Subcutaneous abdominal adipose tissue (tissue), 5 donors: ENCODE data around the gene CFAP74.
A peak's percentile ranks its signal among the peaks of the same experiment; 100 is the strongest.

Source experiments
- H3K27ac ChIP-seq: one replicate; pipeline ENCODE4 v1.7.0; 2013; ENCODE audit warnings: low read depth, mild to moderate bottlenecking, inconsistent platforms, low read length, moderate library complexity
- H3K27me3 ChIP-seq, 5 donors: one replicate each; pipeline ENCODE4 v1.7.0; 2013; ENCODE audit warnings: low read length in 5 of 5, inconsistent platforms in 1 of 5; ENCODE audit not compliant: control insufficient read depth in 5 of 5, insufficient read depth in 4 of 5
- H3K36me3 ChIP-seq, 5 donors: one replicate each; pipeline ENCODE4 v1.7.0; 2013; ENCODE audit warnings: low read length in 5 of 5; ENCODE audit not compliant: control insufficient read depth in 5 of 5, insufficient read depth in 5 of 5
- H3K4me1 ChIP-seq, 5 donors: one replicate each; pipeline ENCODE4 v1.7.0; 2013; ENCODE audit warnings: low read length in 5 of 5, mild to moderate bottlenecking in 3 of 5, moderate library complexity in 1 of 5; ENCODE audit not compliant: control insufficient read depth in 5 of 5, insufficient read depth in 5 of 5
- H3K4me3 ChIP-seq, 5 donors: one replicate each; pipeline ENCODE4 v1.7.0; 2013; ENCODE audit warnings: low read length in 5 of 5, low read depth in 1 of 5
- H3K9ac ChIP-seq, 5 donors: one replicate each; pipeline ENCODE4 v1.7.0; 2013; ENCODE audit warnings: low read length in 5 of 5, mild to moderate bottlenecking in 4 of 5, moderate library complexity in 3 of 5
- H3K9me3 ChIP-seq, 5 donors: one replicate each; pipeline ENCODE4 v1.7.0; 2013; ENCODE audit warnings: low read length in 5 of 5; ENCODE audit not compliant: control insufficient read depth in 5 of 5
- donor health status: healthy.
- donor health status: healthy.
- donor health status: healthy.
- donor health status: healthy.
- donor health status: healthy.

The CFAP74 gene

DNA sequence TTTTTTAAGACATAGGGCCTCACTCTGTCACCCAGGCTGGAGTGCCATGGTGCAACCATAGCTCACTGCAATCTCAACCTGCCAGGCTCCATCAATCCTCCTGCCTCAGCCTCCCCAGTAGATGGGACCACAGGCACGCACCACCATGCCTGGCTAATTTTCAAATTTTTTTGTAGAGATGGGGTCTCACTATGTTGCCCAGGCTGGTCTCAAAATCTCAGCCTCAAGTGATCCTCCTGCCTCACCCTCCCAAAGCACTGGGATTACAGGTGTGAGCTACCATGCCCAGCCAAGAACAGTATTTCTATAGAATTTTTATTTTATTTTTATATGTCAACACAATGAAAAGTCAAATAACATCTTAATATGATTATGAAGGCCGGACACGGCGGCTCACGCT is 123.6 kb downstream of the CFAP74 start:
- H3K27ac ChIP-seq: no peak overlapping the region
- no peak overlapping the region for H3K9ac ChIP-seq
- H3K27me3 ChIP-seq: no peaks in the 10 kb centered on the region
- H3K4me1 ChIP-seq: peaks cover 19 to 62% (median 49%) of the 10 kb centered on the region in 5 donors
- peaks cover 0 to 16% (median 12%) of the 10 kb centered on the region in 5 donors for H3K36me3 ChIP-seq
- no peak overlapping the region for H3K4me3 ChIP-seq
- H3K9me3 ChIP-seq: no peaks in the 10 kb centered on the region

DNA sequence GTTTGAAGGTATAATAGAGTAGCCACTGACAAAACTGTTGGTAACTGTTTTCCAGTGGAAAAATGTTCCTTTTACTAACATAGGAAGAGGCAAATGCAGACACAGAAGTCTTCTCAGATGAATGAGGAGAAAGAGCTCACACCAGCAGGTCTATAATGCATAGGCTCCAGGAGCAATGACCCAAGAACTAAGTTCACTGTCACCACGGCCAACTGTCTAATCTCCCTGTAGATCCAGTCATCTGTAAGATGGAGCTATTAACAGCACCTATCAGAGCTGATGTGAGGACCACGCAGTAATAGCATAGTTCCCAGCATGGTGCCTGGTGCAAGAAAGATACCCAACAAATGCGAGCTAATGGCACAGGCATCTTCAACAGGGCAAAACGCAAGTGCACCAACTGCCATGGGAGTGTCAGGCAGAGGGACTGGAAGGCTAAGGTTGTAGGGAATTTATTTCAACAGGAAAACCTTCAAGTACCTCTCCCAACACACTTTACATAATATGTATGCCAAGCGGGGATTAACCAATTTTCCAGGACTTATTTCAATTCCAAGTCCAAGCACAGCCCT is 125.6 kb downstream of the CFAP74 start:
- Histone ChIP-seq H3K36me3 (peaks cover 0 to 22% (median 12%) of the 10 kb centered on the region in 5 donors), H3K27me3 (no peaks in the 10 kb centered on the region), H3K4me3 (no peak overlapping the region), H3K9ac (no peak overlapping the region), H3K9me3 (no peaks in the 10 kb centered on the region), H3K4me1 (peaks cover 23 to 67% (median 55%) of the 10 kb centered on the region in 5 donors), H3K27ac (no peak overlapping the region)

DNA sequence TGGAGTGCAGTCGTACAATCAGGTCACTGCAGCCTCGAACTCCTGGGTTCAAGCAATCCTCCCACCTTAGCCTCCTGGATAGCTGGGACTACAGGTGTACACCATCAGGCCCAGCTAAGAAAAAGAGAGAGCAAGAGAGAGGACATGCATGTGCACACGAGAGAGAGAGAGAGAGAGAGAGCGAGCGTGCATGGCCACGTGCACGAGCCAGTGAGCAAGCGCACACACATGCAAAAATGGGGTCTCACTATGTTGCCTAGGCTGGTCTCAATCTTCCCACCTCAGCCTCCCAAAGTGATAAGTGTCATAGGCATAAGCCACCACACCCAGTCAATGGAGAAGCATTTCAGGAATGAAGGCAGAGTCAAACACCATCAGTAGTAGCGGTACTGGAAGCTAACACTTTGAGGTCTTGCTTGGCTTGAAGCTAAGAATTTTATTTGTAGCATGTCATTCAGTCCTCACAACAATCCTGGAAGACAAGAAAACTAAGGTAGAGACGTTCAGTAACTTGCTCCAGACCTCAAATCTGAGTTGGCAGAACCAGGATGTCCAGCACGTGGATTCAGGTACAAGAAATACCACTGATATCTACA is 127.2 kb downstream of the CFAP74 start:
- Histone ChIP-seq H3K27me3 (no peaks in the 10 kb centered on the region), H3K9ac (no peak overlapping the region), H3K27ac (no peak overlapping the region), H3K36me3 (peaks cover 0 to 23% (median 12%) of the 10 kb centered on the region in 5 donors), H3K9me3 (no peaks in the 10 kb centered on the region), H3K4me3 (no peak overlapping the region), H3K4me1 (peaks cover 20 to 71% (median 57%) of the 10 kb centered on the region in 5 donors)

DNA sequence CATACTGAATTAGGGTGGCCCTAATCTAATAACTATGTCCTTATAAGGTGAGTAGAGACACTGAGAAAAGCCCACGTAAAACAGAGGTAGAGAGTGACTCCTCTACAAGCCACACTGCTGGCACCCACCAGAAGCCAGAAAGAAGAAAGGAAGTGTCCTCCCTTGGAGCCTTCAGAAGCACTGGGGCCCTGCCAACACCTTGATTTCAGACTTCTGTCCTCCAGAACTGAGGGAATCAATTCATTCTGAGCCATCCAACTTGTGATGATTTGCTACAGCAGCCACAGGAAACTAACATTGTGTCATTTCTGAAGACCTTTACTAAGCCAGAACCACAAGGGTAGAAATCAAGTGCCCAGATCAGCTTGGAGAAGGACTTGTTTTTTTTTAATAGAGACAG is 127.7 kb downstream of the CFAP74 start:
- H3K9ac ChIP-seq: no peak overlapping the region
- no peak overlapping the region for H3K27ac ChIP-seq
- H3K27me3 ChIP-seq: no peaks in the 10 kb centered on the region
- H3K36me3 ChIP-seq: peaks cover 0 to 23% (median 12%) of the 10 kb centered on the region in 5 donors
- H3K9me3 ChIP-seq: no peaks in the 10 kb centered on the region
- peaks cover 16 to 69% (median 53%) of the 10 kb centered on the region in 5 donors for H3K4me1 ChIP-seq
- H3K4me3 ChIP-seq: no peak overlapping the region

DNA sequence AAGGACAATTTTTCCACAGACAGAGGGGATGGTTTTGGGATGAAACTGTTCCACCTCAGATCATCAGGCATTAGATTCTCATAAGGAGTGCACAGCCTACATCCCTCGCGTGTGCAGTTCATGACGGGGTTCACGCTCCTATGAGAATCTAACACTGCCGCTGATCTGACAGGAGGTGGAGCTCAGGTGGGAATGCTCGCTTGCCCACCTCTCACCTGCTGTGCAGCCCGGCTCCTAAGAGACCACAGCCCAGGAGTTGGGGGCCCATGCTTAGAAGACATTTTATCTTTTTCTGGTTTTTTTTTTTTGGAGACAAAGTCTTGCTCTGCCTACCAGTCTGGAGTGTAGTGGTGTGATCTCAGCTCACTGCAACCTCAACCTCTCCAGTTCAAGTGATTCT is 128.7 kb downstream of the CFAP74 start:
- Histone ChIP-seq H3K9me3 (no peaks in the 10 kb centered on the region), H3K27ac (no peak overlapping the region), H3K4me3 (no peak overlapping the region), H3K36me3 (peaks cover 0 to 23% (median 12%) of the 10 kb centered on the region in 5 donors), H3K4me1 (peaks cover 13 to 70% (median 46%) of the 10 kb centered on the region in 5 donors), H3K9ac (no peak overlapping the region), H3K27me3 (no peaks in the 10 kb centered on the region)

DNA sequence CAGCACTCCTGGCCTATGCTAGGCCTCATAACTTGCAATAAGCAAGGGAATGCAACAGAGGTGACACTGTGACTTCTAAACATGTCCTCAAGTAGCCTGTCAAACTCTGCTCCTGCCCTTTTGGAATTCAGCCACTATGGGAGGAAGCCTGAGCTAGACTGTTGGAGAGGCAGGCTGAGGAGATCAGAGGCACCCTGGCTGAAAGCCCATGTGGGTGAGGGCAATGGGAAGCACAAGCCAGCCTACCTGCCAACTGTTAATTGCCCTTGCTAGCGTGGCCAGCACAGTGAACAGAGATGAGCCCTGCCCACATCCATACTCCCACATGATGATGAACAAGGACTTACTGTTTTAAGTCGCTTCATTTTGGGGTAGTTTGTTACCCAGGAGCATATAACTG is 130.4 kb downstream of the CFAP74 start:
- Histone ChIP-seq H3K4me3 (no peak overlapping the region), H3K27ac (no peak overlapping the region), H3K27me3 (no peaks in the 10 kb centered on the region), H3K9ac (no peak overlapping the region), H3K4me1 (peaks cover 10 to 68% (median 45%) of the 10 kb centered on the region in 5 donors), H3K9me3 (no peaks in the 10 kb centered on the region), H3K36me3 (peaks cover 0 to 21% (median 10%) of the 10 kb centered on the region in 5 donors)

DNA sequence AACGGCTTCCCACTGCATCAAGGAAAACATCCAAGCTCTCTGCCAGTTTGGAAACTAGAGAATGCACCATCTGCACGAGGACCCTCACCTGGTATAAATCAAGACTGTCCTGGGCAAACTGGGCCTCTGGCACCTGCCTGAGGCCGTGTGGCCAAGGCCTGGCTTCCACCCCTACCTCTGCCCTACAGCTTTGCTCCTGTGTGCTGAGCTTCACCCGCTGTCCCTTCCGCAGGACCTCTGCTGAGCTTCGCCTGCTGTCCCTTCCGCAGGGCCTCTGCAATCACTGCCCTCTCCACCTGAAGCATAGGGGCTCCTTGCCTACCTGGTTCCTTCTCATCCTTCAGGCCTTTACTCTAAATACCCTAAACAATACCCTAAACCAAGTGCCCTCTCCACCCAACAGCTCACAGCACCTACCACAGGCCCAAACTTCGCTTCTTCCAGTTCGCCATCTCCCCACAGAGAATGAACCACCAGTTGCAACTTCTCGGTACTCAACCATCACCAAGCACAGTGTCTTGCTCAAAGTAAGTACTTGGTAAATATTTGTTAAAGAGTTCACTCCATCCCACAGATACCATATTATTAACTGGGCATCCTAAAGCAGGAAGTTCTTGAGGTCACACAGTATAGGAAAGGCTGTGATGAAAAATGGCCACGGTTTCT is 131.1 kb downstream of the CFAP74 start:
- H3K27me3 ChIP-seq: no peaks in the 10 kb centered on the region
- no peak overlapping the region for H3K4me3 ChIP-seq
- peaks cover 10 to 62% (median 42%) of the 10 kb centered on the region in 5 donors for H3K4me1 ChIP-seq
- no peak overlapping the region for H3K27ac ChIP-seq
- peak overlapping the region in 1 of 5 donors; percentile 47 for H3K9ac ChIP-seq
- H3K9me3 ChIP-seq: no peaks in the 10 kb centered on the region
- peaks cover 0 to 21% (median 10%) of the 10 kb centered on the region in 5 donors for H3K36me3 ChIP-seq
